Astrocyte (in vitro differentiated cells and primary cell): ENCODE results near the gene ANAPC15.

ENCODE experiments used
- CTCF ChIP-seq: IDR thresholded peaks from 2 replicates; pipeline ENCODE4 v1.5.1; 2011; ENCODE audit warnings: low read depth, mild to moderate bottlenecking, inconsistent platforms, low read length, moderate library complexity; ENCODE audit not compliant: insufficient read depth
- EZH2 ChIP-seq: IDR thresholded peaks from 2 replicates; pipeline ENCODE4 v1.6.1; 2012; ENCODE audit warnings: mild to moderate bottlenecking, low read length, inconsistent platforms; ENCODE audit not compliant: insufficient read depth

GRCh38 chr11:72067266-72067665 lies 45.2 kb downstream of the ANAPC15 start:
- TF ChIP-seq CTCF, result no peak
- no peak for TF ChIP-seq EZH2
